PC-9 (cell line): ENCODE measurements around the gene UGGT2.
"Not testable (repeated sequence)": the region's sequence is repeated elsewhere in the genome, so short reads cannot be mapped to it uniquely, and the experiment has no call there.

Experiments
- CTCF ChIP-seq: fragments of 200-600 bp; sonication (generic); conservative IDR thresholded peaks from 2 replicates; pipeline ENCODE4 v1.6.1; 2017; ENCODE audit warnings: mixed run types, antibody characterized with exemption, mild to moderate bottlenecking, moderate library complexity
- EZH2 ChIP-seq: fragments of 200-600 bp; sonication (generic); IDR thresholded peaks from 2 replicates; pipeline ENCODE4 v1.8.0; 2017; ENCODE audit warnings: antibody characterized with exemption, low read depth

GRCh38 chr13:96046449-96047126 is 6.6 kb downstream of the UGGT2 start:
- not testable (repeated sequence) for TF ChIP-seq CTCF, EZH2
